ELF-1 (cell line): Measurements from ENCODE around the gene NRP2.

Experiments used
- DNase-seq: peaks from one replicate; pipeline ENCODE4 v3.0.0-alpha.2; 2016; ENCODE audit warnings: low read depth, low spot score

Gene NRP2

GRCh38 chr2:205752924-205753323, 70.6 kb downstream of the NRP2 start:
- no peak for DNase-seq

DNA sequence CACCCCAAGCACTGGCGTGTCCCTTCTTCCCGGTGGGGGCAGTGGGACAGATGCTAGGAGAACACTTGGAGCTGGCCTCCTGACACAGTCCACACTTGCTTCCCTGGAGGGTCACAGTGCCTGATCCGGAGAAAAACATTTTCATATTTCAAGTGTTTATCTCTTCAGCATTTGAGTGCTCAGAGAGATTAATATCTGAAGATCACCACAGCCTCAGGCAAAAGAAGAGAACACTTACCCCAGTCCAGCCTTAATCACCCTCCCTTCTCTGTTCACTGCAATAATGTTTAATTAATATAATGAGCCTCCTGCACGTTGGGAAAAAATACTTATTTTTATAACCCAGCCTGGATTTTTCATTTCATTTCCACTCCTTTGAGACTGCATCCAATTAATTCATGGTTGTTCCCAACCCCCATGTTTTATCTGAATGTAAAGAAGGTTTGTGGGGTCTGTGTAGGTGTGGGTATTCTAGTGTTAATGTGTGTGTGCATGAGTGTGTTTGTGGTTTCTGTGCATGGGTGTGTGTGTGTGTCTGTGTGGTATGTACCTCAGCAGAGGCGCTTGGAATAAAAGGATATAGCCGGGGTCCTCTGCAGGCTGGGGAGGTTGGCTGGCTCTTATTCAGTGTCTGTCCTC, 72.1 kb downstream of the NRP2 start:
- no peak for DNase-seq

GRCh38 chr2:205754924-205755321, 72.6 kb downstream of the NRP2 start:
- peak; percentile 39 for DNase-seq

GRCh38 chr2:205755923-205756322, 73.6 kb downstream of the NRP2 start:
- DNase-seq = no peak

- DNase-seq = no peak
These were observed 75.0 kb downstream of the NRP2 start for GRCh38 chr2:205757271-205757670.

DNA sequence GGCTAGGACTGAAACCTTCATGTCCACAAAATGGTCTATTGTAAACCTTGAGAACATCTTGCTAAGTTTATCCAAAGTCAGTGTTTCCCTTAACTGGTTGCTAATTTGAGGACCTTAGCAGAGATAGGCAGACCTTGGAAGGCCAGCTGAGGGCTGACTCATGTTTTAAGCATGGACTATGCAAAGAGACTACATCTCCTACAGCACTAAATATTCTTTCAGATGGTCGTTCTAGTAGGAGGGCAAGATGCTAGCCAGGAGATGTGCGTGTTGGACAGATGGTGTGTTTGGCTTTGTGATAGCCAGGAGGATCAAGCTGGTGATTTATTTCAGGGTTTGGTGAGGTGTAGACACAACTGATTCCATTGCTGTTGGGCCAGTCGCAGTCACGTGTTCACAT, 75.8 kb downstream of the NRP2 start:
- DNase-seq = no peak

DNA sequence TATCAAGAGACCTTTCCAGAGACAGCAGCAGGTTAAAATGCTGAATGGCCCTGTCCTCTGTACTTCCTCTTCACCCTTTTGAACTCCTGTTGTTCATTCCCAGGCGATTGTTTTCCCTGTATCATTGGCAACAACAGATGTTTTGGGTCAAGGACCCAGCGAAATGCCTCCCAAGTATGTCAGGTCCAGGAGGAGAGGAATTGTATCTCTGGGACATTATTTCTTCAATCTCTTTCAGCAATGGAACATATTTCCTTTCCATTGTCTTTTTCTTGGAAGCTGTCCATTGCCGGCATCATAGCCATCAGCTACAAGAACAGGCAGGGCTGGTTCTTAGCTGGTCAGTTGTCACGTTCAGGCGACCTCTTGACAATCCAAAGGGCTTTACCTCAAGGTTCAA, 76.2 kb downstream of the NRP2 start:
- no peak for DNase-seq

DNA sequence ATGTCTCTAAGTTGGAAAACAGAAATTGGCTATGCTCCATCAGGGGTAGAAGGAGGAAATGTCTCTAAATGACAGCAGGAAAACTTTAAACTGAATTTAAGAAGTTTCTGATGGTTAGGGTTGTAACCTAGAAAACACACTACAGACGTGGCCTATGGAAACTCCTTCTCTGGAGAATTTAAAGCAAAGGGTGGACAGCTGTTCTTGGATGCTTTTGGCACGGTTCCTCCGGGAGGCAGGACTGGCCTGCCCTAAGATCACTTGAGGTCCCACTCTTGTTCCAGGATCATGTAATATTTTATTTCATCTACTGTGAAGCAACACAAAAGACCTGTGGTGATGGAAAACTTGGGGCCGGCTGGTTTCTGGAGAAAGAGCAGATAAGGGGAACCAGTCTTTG, 77.0 kb downstream of the NRP2 start:
- no peak for DNase-seq

GRCh38 chr2:205759732-205760131, 77.4 kb downstream of the NRP2 start:
- DNase-seq = no peak

DNA sequence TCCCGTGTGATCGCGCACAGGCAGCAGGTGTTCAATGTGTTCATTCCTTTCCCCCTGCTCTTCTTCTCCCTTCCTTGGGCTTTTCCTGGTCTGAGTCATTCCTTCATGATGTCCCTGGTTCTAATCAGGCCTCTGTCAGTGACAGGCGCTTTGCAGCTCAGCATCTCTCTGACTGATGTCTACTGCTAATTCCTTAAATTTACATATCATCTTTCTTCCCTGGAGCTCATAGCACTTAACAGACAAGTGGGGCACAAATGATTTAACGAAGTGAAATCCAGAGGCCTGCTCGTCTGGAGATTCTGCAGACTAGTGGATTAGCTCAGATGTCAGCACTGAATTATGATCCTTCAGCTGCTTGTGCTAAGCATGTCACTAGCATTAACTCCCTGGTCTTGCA, 77.9 kb downstream of the NRP2 start:
- DNase-seq = peak; percentile 41

DNA sequence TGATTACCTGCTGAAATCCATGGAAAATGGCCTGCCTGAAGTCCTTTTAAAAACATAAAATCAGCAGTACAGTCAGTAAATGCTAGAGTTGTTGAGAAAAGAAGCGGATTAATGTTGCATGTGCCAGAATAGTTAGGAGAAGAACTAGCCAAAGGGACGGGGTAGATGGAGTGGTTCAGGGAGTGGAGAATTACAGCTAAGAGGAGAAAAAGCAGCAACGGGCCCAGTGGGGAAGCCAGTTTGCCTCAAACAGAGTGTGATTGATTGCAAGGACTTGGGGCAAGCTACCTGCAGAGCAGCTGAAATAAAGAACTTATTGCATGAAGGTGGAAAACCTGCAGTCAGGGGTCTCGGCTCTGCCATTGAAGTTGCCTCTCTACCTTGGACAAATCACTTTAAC, 79.1 kb downstream of the NRP2 start:
- DNase-seq = no peak

GRCh38 chr2:205762881-205763280, 80.6 kb downstream of the NRP2 start:
- DNase-seq = no peak

DNA sequence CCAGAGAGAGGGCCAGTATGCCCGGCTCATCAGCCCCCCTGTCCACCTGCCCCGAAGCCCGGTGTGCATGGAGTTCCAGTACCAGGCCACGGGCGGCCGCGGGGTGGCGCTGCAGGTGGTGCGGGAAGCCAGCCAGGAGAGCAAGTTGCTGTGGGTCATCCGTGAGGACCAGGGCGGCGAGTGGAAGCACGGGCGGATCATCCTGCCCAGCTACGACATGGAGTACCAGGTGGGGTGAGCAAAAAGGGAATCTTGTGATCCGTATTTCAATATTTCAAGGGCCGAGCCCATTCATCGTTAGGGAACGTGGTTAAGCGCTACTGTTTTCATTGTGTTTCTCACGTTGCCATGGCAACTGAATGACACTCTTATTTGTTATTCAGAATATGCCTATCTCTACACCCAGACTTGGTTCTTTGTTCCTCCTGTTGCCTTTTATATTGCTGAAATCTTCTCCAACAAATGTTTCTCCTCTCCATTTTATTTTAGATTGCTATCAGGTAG, 81.5 kb downstream of the NRP2 start:
- peak; percentile 93 for DNase-seq

DNA sequence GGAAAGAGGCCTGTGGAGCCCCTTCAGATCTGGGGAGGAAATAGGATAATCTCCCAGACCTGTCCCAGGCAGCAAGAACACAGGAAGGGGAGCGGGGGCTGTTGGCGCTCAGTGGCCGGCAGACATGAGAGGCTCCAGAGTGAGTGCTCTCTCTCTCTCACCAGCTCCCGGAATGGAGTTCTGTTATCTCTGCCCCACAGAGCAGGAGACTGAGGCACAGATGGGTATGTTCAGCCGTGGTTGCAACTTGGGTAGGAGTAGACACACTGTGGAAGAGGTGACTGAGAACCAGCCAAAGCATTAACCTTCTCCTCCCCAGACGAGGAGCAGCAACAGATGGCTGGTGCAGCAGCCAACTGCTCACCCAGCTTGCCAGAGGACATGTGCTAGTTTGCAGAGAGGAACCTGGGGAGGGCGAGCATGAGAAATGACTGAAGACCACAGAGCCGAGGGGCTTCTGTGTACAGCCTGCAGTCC, 82.0 kb downstream of the NRP2 start:
- no peak for DNase-seq

- no peak for DNase-seq
These were observed 82.8 kb downstream of the NRP2 start for GRCh38 chr2:205765151-205765550.

DNA sequence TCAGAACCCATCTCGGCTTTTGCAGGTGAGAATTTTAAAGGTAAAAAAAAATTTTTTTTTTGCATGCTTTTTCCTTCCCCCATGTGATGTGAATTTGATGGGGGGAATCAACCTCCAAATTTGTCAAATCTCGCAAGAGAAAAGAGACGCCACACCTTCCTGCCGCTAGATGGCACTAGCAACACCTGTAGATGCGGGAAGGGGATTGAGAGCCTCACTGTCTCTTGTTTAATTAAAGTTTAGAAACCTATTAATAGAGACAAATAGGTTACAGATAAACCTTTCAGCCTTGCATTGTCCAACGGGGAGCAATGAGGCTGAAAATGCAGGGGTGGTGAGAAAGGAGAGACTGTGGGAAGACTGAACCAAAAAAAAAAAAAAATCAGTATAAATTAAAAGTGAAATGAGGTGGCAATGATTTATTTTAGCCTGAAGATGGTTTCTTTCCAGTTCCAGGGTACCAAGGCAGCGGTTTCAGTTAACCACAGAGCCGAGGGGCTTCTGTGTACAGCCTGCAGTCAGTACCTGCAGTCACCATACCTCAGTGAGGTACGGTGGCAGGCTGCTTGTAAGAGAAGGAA, 84.6 kb downstream of the NRP2 start:
- peak; percentile 62 for DNase-seq

GRCh38 chr2:205767617-205768016, 85.3 kb downstream of the NRP2 start:
- DNase-seq = no peak

GRCh38 chr2:205768341-205768740, 86.0 kb downstream of the NRP2 start:
- DNase-seq = no peak

DNA sequence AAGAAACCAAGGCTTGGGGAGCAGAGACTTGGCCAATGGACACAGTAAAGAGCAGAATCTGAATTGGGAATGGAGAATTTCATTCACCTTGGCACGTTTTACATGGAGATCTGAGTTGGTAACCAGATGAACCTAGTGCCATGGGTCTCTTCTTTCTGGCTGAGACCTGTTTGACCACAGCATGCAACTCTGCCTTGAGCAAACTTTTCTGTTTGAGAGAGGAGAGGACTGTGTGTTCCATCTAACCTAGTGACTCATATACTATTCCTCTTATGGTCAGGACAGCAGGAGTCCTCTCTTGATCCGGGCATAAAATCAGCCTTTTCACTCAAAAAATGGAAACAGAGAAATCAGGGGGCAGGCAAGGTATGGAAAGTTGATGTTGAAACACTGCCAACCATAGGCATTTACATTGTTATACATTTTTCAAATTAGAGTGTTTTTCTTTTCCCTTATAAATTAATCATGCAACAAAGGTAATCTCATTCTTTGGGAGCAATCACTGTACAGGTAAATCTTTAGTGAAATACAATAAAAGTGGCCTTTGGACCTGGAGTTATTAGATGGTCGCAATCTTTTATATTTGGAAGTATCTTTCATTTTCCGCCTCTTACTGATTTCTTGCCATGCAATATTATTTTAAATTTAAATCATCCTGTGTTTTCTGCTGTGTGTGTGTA, 86.7 kb downstream of the NRP2 start:
- no peak for DNase-seq

DNA sequence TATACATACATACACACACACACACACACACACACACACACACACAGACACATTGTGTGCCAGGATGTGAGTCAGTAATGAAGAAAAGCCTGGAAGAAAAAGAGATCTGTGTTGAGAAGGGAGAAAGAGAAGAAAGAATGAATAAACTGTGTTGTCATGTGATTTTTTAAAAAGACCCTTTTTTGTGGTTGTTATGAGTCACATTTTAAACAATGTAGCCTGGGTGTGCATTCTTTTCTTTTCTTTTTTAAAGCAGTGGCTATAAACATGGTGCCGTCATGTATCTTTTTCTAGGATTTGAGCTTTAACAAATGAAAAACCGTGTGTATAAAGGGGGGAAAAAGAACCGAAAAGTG, 87.2 kb downstream of the NRP2 start:
- DNase-seq = no peak

DNA sequence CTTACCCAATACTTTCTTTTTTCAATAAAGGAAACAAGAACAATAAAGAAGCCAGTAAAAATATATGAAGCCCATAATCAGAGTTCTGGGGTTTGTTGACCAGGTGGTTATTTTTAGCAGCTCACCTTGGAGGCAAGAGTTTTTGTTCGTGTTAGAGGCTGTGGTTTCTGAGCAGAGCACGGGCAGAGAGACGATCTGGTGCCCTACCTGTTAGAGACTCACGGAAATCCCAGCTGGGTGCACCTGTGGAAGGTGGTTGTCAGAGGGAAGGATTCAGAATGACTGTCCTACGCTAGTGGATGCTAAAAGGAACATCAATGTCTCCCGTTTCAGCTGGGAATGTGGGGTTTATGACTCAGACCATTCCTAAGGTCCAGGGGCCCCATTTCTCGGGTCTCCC, 87.6 kb downstream of the NRP2 start:
- no peak for DNase-seq

DNA sequence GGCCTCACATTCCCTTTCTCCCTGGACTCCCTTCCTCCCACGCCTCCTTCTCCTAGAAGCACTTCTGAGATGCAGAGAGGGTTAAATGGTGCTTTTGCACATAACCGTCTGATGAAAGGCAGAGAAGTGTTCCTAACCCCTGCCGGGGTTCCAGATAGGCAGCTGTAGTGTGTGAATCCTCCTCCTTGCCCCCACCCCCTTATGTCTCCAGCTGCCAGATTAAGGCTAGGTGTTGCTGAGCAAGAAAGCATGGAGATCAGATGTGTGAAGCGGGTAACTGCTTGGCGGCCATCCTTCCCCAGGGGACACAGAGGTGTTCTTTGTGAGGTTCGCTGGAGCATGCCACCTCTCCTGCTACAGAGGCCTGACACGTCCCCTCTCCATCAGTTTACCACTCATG, 88.3 kb downstream of the NRP2 start:
- no peak for DNase-seq

- no peak for DNase-seq
These were observed 88.7 kb downstream of the NRP2 start for GRCh38 chr2:205771031-205771430.
